Kidney (tissue), 14 donors: ENCODE measurements around the gene AKAP17A. TPM values are rescaled to one million over a fixed set of nuclear protein-coding genes. Genes with fewer than 3 reads are reported as not detected.

Source experiments
- DNase-seq, 5 donors: peaks; one replicate each; pipeline ENCODE4 v3.0.0-alpha.2; 2013 to 2020
- FAIRE-seq: peaks from 2 replicates; lab custom pipeline; 2012; peaks lifted over from hg19 to GRCh38; lab: Jason Lieb, UNC
- H3K27ac ChIP-seq, 2 donors: one replicate each; pipeline ENCODE4 v1.7.0; 2013; ENCODE audit warnings: low read depth in 2 of 2, low read length in 2 of 2, inconsistent platforms in 1 of 2
- H3K27me3 ChIP-seq: one replicate; pipeline ENCODE4 v1.7.1; 2013; ENCODE audit warnings: low read length, inconsistent platforms; ENCODE audit not compliant: control insufficient read depth, insufficient read depth
- H3K36me3 ChIP-seq, 3 donors: one replicate each; pipeline versions ENCODE4 v1.7.0 to v1.7.1; 2013; ENCODE audit warnings: low read length in 3 of 3, control low read depth in 1 of 3, inconsistent platforms in 1 of 3; ENCODE audit not compliant: insufficient read depth in 3 of 3, control insufficient read depth in 2 of 3
- H3K4me1 ChIP-seq, 3 donors: one replicate each; pipeline versions ENCODE4 v1.7.0 to v1.7.1; 2013; ENCODE audit warnings: low read length in 3 of 3, inconsistent platforms in 1 of 3, low read depth in 1 of 3; ENCODE audit not compliant: control insufficient read depth in 2 of 3, insufficient read depth in 2 of 3
- H3K4me3 ChIP-seq, 3 donors: one replicate each; pipeline versions ENCODE4 v1.7.0 to v1.8.1; 2013; ENCODE audit warnings: low read length in 3 of 3, control low read depth in 1 of 3, inconsistent platforms in 1 of 3
- H3K9ac ChIP-seq, 3 donors: one replicate each; pipeline versions ENCODE4 v1.7.0 to v1.7.1; 2013; ENCODE audit warnings: low read length in 3 of 3, control low read depth in 1 of 3, inconsistent platforms in 1 of 3
- H3K9me3 ChIP-seq, 3 donors: one replicate each; pipeline versions ENCODE4 v1.7.0 to v1.7.1; 2013; ENCODE audit warnings: low read length in 3 of 3, control low read depth in 1 of 3, inconsistent platforms in 1 of 3; ENCODE audit not compliant: control insufficient read depth in 2 of 3, insufficient read depth in 1 of 3
- intact Hi-C: fragments of 100-400 bp; cut with DNase I; formaldehyde crosslinking; loops from one replicate; pipeline ENCODE4 v1.11.1; 2022
- polyA plus RNA-seq: library from polyadenylated mRNA; stranded (reverse); fragments of 350-450 nt; fragmentation: Illumina TruSeq; extraction: RNeasy Lipid Tissue Mini Kit (QIAGEN cat#74804); gene quantifications from one replicate; pipeline ENCODE4 v1.2.3, GENCODE V29; 2014; ENCODE audit warnings: low read depth, low replicate concordance; ENCODE audit not compliant: insufficient read depth
- total RNA-seq: library from RNA; stranded (reverse); fragmentation: NEBNext Ultra II Directional; extraction: Animal tissue kit (Norgen Biotek cat#: 25700); gene quantifications from one replicate; pipeline ENCODE4 v1.2.1, GENCODE V29; 2021
- TF ChIP-seq, protein P1 (sequence below): IDR thresholded peaks from 3 replicates; pipeline ENCODE4 v1.5.1; 2012; ENCODE audit warnings: mild to moderate bottlenecking, moderate library complexity, borderline replicate concordance; ENCODE audit not compliant: insufficient read depth; ENCODE audit errors: extremely low read depth
- donor health status: control.
- donor health status: control.
- donor health status: control.
- donor health status: control.
- donor health status: control.
- donor health status: DM: yes; HTN: yes; CAD: no.
- donor health status: Normal renal cell carcinoma (clear cell type).

AKAP17A gene
- total and polyA plus RNA-seq, 2 donors from 2014 or later: 19.6 to 45.1 TPM

DNA sequence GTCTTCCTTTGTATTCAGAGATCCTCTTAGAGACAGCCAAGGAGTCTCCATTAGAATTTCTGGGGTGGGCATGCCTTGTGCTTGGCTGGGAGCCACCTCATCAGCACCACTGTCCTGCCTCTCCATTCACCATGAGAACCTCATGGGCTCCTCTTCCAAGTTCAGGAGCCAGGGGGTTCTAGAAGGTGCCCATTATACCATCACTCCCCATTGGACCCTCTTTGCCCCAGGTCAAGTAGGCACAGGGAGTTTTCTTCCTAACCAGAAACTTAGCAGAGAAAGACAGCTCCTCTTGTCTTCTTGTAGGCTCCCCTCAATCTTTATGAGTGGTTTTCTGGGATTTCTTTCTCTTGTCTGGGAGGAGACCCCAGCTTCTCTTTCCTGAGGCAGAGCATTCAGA lies 54.6 kb downstream of the AKAP17A start:
- intact Hi-C loops: no loop called here
- no peak for FAIRE-seq
- no peaks in the 10 kb centered on the region for H3K4me1 ChIP-seq

GRCh38 chrX:1649621-1650020 lies 58.2 kb downstream of the AKAP17A start:
- FAIRE-seq (no peak), DNase-seq (peak in 4 of 5 donors; percentile 81 to 93 (median 87))
- Histone ChIP-seq H3K4me3 (peak overlapping the region in 1 of 3 donors; percentile 18), H3K27me3 (no peaks in the 10 kb centered on the region), H3K9me3 (peaks cover 0 to 11% (median 0%) of the 10 kb centered on the region in 3 donors), H3K27ac (no peak overlapping the region), H3K36me3 (no peaks in the 10 kb centered on the region), H3K9ac (no peak overlapping the region), H3K4me1 (no peaks in the 10 kb centered on the region)
- intact Hi-C loops: no loop called here
- TF ChIP-seq, protein P1, sequence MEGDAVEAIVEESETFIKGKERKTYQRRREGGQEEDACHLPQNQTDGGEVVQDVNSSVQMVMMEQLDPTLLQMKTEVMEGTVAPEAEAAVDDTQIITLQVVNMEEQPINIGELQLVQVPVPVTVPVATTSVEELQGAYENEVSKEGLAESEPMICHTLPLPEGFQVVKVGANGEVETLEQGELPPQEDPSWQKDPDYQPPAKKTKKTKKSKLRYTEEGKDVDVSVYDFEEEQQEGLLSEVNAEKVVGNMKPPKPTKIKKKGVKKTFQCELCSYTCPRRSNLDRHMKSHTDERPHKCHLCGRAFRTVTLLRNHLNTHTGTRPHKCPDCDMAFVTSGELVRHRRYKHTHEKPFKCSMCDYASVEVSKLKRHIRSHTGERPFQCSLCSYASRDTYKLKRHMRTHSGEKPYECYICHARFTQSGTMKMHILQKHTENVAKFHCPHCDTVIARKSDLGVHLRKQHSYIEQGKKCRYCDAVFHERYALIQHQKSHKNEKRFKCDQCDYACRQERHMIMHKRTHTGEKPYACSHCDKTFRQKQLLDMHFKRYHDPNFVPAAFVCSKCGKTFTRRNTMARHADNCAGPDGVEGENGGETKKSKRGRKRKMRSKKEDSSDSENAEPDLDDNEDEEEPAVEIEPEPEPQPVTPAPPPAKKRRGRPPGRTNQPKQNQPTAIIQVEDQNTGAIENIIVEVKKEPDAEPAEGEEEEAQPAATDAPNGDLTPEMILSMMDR: no peak

More for the DNA sequence above, 54.6 kb downstream of the AKAP17A start:
- Histone ChIP-seq H3K9ac (no peak overlapping the region), H3K27ac (no peak overlapping the region), H3K36me3 (no peaks in the 10 kb centered on the region), H3K9me3 (peaks cover 0 to 11% (median 0%) of the 10 kb centered on the region in 3 donors), H3K4me3 (no peak overlapping the region), H3K27me3 (no peaks in the 10 kb centered on the region)
- peak in 1 of 5 donors; percentile 7 for DNase-seq
- TF ChIP-seq, protein P1: no peak

Other genes starting within 250 kb of the AKAP17A start
- gene SLC25A6, start 199.5 kb upstream of the AKAP17A start, total RNA-seq: 357 TPM
- 654 TPM for gene SLC25A6, start 199.5 kb upstream of the AKAP17A start, polyA plus RNA-seq
- 33.3 TPM for gene ASMTL, start 138.7 kb upstream of the AKAP17A start, total RNA-seq
- 29.9 TPM for gene ASMTL, start 138.7 kb upstream of the AKAP17A start, polyA plus RNA-seq
- 6.6 TPM for gene P2RY8, start 54.4 kb upstream of the AKAP17A start, total RNA-seq
- 1.4 TPM for gene P2RY8, start 54.4 kb upstream of the AKAP17A start, polyA plus RNA-seq
- 0.22 TPM for gene ASMT, start 23.5 kb downstream of the AKAP17A start, total RNA-seq
- gene ASMT, start 23.5 kb downstream of the AKAP17A start, polyA plus RNA-seq: not detected